HepG2 (cell line): ENCODE measurements around the gene PTPRD. TPM values are rescaled to one million over a fixed set of nuclear protein-coding genes. Genes with fewer than 3 reads are reported as not detected.
A peak's percentile ranks its signal among the peaks of the same experiment; 100 is the strongest.

Experiments used
- FOXO1 ChIP-seq: sonication (generic); formaldehyde crosslinking; IDR thresholded peaks from 2 replicates; pipeline ENCODE4 v1.4.0; 2020; ENCODE audit warnings: missing genetic modification reagents
- LBX2 ChIP-seq: sonication (generic); formaldehyde crosslinking; IDR thresholded peaks from 2 replicates; pipeline ENCODE4 v1.5.0; 2020; ENCODE audit warnings: missing genetic modification reagents, mild to moderate bottlenecking, borderline replicate concordance
- MAFF ChIP-seq: IDR thresholded peaks from 2 replicates; pipeline ENCODE4 v1.6.1; 2011; ENCODE audit warnings: low read depth, low read length, improper control_type of control experiment
- MIER2 ChIP-seq: IDR thresholded peaks from 2 replicates; pipeline ENCODE4 v1.6.1; 2016; ENCODE audit warnings: missing biosample characterization, missing genetic modification reagents
- MTA3 ChIP-seq: sonication (generic); formaldehyde crosslinking; IDR thresholded peaks from 2 replicates; pipeline ENCODE4 v1.4.0; 2020; ENCODE audit warnings: missing genetic modification reagents
- PRMT3 ChIP-seq: sonication (generic); formaldehyde crosslinking; IDR thresholded peaks from 2 replicates; pipeline ENCODE4 v1.8.1; 2022; ENCODE audit warnings: low read depth, mild to moderate bottlenecking, moderate library complexity, missing genetic modification reagents, borderline replicate concordance
- ZFY ChIP-seq: sonication (generic); formaldehyde crosslinking; IDR thresholded peaks from 2 replicates; pipeline ENCODE4 v1.4.0; 2020; ENCODE audit warnings: missing genetic modification reagents
- ZNF225 ChIP-seq: sonication (generic); formaldehyde crosslinking; IDR thresholded peaks from 2 replicates; pipeline ENCODE4 v1.4.0; 2020; ENCODE audit warnings: mild to moderate bottlenecking, missing genetic modification reagents
- ZNF24 ChIP-seq: fragments of 450-650 bp; IDR thresholded peaks from 2 replicates; pipeline ENCODE4 v1.6.1; 2017; ENCODE audit warnings: antibody characterized with exemption, mild to moderate bottlenecking
- ZNF30 ChIP-seq: sonication (generic); formaldehyde crosslinking; IDR thresholded peaks from 2 replicates; pipeline ENCODE4 v1.5.0; 2020; ENCODE audit warnings: mild to moderate bottlenecking, missing genetic modification reagents
- ZNF407 ChIP-seq: sonication (generic); formaldehyde crosslinking; IDR thresholded peaks from one replicate; pipeline ENCODE4 v1.5.1; 2020; ENCODE audit warnings: mild to moderate bottlenecking, missing genetic modification reagents; ENCODE audit errors: not compliant biosample characterization
- polyA plus RNA-seq, 8 experiments: library from polyadenylated mRNA; depleted of rRNA in 3 of 8; stranded (reverse) in 7 of 8; unstranded in 1 of 8; fragments of >200 nt; fragmentation: Illumina TruSeq in 4 of 8; extraction: Trizol in 4 of 8; gene quantifications; 2 replicates each; pipeline versions ENCODE4 v1.2.1 to v1.2.3, GENCODE V29; 2011 to 2016; ENCODE audit warnings: low read depth in 4 of 8, missing spikeins in 1 of 8, mixed read lengths in 1 of 8; ENCODE audit not compliant: insufficient read depth in 1 of 8
- total RNA-seq, 5 experiments: library from RNA; depleted of rRNA; stranded (reverse); fragments of >200 nt; fragmentation: Illumina TruSeq; extraction: Trizol; gene quantifications; 2 replicates each; pipeline ENCODE4 v1.2.3, GENCODE V29; 2016; ENCODE audit warnings: low read depth in 1 of 5
- TF ChIP-seq, protein P1 (sequence below), 2 experiments: IDR thresholded peaks; 2 replicates each; pipeline ENCODE4 v1.6.1; 2011 to 2012; ENCODE audit warnings: low read length in 2 of 2, borderline replicate concordance in 1 of 2, low read depth in 1 of 2, mild to moderate bottlenecking in 1 of 2, moderate library complexity in 1 of 2
- TF ChIP-seq, protein P2 (sequence below): sonication (generic); formaldehyde crosslinking; conservative IDR thresholded peaks from 2 replicates; pipeline ENCODE4 v1.4.0; 2020; ENCODE audit warnings: missing genetic modification reagents

The PTPRD gene
- total and polyA plus RNA-seq, 2 of the 13 experiments (the other 11 are each of a cell fraction or from before 2014, with no cell fraction given) = 0.05 TPM; not detected in 1

DNA sequence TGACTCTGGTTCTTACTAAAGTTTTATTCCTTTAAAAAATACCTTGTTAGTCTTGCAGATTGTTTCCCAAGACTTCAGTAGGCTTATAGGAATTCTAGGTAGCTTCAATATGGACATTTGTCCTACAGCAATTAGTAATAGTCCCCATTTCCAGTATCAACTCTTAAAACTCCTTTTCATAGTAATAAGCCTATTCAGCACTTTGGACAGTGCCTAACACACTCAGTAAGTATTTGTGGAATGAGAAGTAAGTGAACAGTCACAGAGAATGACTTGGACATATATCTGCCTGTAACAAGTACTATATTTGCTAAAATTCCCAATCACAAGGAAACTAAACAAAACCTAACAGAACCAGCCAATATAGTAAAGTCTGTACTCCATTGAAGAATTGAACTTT is 1521.4 kb downstream of the PTPRD start (continued):
- TF ChIP-seq PRMT3 (CRISPR knock-in tag) (no peak), ZNF407 (CRISPR knock-in tag) (no peak), ZNF24 (no peak), ZNF225 (CRISPR knock-in tag) (no peak), MAFF (peak; percentile 61), MTA3 (no peak), LBX2 (CRISPR knock-in tag) (no peak), FOXO1 (no peak), MIER2 (peak; percentile 72; the same call in 1 of the 2 replicates), ZFY (no peak), ZNF30 (no peak)
- TF ChIP-seq, protein P1, sequence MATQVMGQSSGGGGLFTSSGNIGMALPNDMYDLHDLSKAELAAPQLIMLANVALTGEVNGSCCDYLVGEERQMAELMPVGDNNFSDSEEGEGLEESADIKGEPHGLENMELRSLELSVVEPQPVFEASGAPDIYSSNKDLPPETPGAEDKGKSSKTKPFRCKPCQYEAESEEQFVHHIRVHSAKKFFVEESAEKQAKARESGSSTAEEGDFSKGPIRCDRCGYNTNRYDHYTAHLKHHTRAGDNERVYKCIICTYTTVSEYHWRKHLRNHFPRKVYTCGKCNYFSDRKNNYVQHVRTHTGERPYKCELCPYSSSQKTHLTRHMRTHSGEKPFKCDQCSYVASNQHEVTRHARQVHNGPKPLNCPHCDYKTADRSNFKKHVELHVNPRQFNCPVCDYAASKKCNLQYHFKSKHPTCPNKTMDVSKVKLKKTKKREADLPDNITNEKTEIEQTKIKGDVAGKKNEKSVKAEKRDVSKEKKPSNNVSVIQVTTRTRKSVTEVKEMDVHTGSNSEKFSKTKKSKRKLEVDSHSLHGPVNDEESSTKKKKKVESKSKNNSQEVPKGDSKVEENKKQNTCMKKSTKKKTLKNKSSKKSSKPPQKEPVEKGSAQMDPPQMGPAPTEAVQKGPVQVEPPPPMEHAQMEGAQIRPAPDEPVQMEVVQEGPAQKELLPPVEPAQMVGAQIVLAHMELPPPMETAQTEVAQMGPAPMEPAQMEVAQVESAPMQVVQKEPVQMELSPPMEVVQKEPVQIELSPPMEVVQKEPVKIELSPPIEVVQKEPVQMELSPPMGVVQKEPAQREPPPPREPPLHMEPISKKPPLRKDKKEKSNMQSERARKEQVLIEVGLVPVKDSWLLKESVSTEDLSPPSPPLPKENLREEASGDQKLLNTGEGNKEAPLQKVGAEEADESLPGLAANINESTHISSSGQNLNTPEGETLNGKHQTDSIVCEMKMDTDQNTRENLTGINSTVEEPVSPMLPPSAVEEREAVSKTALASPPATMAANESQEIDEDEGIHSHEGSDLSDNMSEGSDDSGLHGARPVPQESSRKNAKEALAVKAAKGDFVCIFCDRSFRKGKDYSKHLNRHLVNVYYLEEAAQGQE (IDR thresholded peaks at IDR 0.05; ENCODE audit: borderline replicate concordance in 1 of 2, low read depth in 1 of 2, low read length in 2 of 2) = peak in 1 of 2 experiments; percentile 88
- TF ChIP-seq, protein P2, sequence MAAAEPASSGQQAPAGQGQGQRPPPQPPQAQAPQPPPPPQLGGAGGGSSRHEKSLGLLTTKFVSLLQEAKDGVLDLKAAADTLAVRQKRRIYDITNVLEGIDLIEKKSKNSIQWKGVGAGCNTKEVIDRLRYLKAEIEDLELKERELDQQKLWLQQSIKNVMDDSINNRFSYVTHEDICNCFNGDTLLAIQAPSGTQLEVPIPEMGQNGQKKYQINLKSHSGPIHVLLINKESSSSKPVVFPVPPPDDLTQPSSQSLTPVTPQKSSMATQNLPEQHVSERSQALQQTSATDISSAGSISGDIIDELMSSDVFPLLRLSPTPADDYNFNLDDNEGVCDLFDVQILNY (CRISPR knock-in tag) = no peak
